GM12891 (cell line): ENCODE data around the gene TMEM51.

Source experiments
- PAX5 ChIP-seq: IDR thresholded peaks from 2 replicates; pipeline ENCODE4 v1.6.1; 2011; ENCODE audit warnings: low read length, moderate library complexity, mild to moderate bottlenecking; ENCODE audit not compliant: insufficient read depth, severe bottlenecking
- POLR2A ChIP-seq: IDR thresholded peaks from 2 replicates; pipeline ENCODE4 v1.6.1; 2011; ENCODE audit warnings: low read depth, low read length, control low read depth
- POLR2AphosphoS5 ChIP-seq: IDR thresholded peaks from 2 replicates; pipeline ENCODE4 v1.6.1; 2011; ENCODE audit warnings: low read depth, low read length, control low read depth
- TAF1 ChIP-seq: IDR thresholded peaks from 2 replicates; pipeline ENCODE4 v1.6.1; 2011; ENCODE audit warnings: low read depth, low read length, control low read depth

DNA sequence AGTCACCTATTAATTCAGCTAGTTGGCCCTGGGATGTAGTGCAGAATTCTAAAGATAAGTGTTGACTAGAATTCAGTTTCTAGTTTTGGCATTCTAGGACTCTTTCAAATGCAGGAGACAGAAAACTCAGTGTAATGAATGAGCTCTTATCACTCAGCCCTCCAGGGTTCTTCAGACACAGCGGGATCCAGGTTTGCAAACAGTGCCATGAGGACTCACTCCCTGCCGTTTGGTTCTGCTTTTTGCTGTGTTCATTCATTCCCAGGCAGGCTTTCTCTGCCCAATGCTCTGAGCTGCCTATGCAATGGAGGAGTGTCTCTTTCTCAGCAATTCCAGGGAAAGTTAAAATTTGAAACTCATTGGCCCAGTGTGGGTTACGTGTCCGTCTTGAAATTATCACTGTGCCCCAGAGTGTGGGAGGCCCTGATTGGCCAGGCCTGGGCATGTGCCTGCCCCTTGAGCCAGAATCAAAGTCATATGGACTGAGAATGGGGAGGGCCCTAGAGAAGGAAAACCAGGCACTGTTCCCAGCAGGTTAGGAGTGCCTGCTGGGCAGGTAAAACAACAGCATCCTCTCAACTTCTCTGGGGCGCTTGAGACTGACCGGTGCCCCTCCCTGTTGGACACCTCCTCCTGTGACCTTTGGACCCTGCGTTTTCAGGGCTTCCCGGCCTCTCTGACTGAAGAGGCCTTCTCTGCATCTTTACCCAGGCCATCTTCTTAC is 43.4 kb downstream of the TMEM51 start:
- TF ChIP-seq POLR2A = no peak
- no peak for TF ChIP-seq TAF1
- TF ChIP-seq POLR2AphosphoS5 = no peak
- TF ChIP-seq PAX5 = no peak
